HAP-1 (cell line): ENCODE measurements around the gene BRMS1.

Source experiments
- DNase-seq, 2 experiments: peaks; one replicate each; pipeline ENCODE4 v3.0.0-alpha.2; 2016 to 2020; ENCODE audit warnings: low spot score in 2 of 2
- H3K27me3 ChIP-seq: fragments of 250-450 bp; sonication (Bioruptor Pico); 2 replicates; pipeline ENCODE4 v1.5.1; 2020; ENCODE audit warnings: low read depth, mild to moderate bottlenecking, moderate library complexity
- H3K36me3 ChIP-seq: fragments of 250-450 bp; sonication (Bioruptor Pico); replicated peaks from 2 replicates; pipeline ENCODE4 v1.5.1; 2020; ENCODE audit warnings: mild to moderate bottlenecking
- H3K4me1 ChIP-seq: fragments of 250-450 bp; sonication (Bioruptor Pico); 2 replicates; pipeline ENCODE4 v1.5.1; 2020; ENCODE audit warnings: mild to moderate bottlenecking
- H3K4me3 ChIP-seq: fragments of 250-450 bp; sonication (Bioruptor Pico); 2 replicates; pipeline ENCODE4 v1.5.1; 2020; ENCODE audit warnings: mild to moderate bottlenecking, moderate library complexity
- H3K9me3 ChIP-seq: fragments of 250-450 bp; sonication (Bioruptor Pico); 2 replicates; pipeline ENCODE4 v1.5.1; 2020; ENCODE audit warnings: mild to moderate bottlenecking, moderate library complexity
- in situ Hi-C: fragments of 300-500 bp; cut with MboI; formaldehyde crosslinking; loops from 3 replicates; pipeline ENCODE4 v1.14.3; 2020; ENCODE audit warnings: low sequenced_read_pairs, inconsistent platforms, mixed read lengths

The BRMS1 gene

DNA sequence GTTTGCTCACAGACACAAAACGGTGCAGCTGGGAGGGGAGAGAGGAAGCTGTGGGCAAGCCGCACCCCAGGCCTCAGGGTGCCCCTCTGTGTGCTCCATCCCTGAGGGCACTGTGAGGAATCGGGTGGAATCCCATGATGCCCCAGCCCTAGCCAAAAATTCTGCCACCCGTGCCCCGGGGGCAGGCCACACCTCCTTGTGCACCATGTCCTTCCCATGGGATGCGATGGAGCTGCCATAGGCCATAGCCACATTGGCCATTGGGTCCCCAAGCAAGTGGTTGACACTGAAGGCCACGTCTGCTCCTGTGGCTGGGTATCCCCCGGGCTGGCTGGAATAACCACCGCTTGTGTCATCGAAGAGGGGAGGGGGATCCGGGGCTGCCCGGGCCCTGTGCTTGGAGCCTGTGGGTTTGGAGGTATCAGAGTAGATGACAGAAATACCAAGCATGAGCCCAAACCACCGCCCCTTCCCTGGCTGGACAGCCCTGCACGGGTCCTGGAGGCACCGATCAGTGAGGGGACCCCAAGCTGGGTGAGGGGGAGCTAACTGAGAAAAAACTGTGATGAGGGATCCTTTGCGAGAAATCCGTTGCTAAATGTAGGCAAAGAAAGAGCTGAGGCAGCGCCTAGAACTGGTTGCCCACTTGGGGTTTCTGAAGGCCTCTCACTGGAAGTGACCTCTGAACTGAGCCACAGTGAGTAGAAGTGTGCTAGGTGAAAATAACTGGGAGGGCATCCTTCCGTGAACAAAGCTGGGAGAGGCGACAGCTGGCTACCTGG lies 56.8 kb downstream of the BRMS1 start:
- no peak for DNase-seq
- Histone ChIP-seq H3K36me3 (peaks cover 11% of the 10 kb centered on the region), H3K4me3 (peak overlapping the region; percentile 71), H3K4me1 (peaks cover 9% of the 10 kb centered on the region), H3K27me3 (peaks cover 21% of the 10 kb centered on the region), H3K9me3 (no peaks in the 10 kb centered on the region)
- in situ Hi-C loops: no loop called here
